ENCODE results near the gene CDH3.

Gene CDH3

DNA sequence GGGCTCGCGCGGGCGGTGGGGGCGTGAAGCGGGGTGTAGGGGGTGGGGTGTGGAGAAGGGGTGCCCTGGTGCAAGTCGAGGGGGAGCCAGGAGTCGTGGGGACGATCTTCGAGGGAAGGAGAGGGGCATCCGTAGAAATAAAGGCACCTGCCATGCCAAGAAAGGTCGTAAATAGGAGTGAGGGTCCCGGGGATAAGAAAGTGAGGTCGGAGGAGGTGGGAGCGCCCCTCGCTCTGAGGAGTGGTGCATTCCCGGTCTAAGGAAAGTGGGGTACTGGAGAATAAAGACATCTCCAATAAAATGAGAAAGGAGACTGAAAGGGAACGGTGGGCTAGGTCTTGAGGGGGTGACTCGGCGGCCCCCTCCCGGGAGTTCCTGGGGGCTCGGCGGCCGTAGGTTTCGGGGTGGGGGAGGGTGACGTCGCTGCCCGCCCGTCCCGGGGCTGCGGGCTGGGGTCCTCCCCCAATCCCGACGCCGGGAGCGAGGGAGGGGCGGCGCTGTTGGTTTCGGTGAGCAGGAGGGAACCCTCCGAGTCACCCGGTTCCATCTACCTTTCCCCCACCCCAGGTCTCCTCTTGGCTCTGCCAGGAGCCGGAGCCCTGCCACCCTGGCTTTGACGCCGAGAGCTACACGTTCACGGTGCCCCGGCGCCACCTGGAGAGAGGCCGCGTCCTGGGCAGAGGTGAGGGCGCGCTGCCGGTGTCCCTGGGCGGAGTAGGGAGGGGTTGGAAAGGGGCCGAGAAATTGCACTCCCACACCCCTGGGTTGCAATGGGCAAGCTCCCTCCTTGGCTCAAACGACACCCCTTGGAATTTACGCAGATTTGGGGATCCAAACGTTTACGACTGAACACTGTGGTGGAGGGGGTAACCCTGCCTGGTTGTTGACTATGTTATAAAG lies 92.9 kb downstream of the CDH3 start:
- DNase-seq (ENCODE audit: low read depth) = no peak

DNA sequence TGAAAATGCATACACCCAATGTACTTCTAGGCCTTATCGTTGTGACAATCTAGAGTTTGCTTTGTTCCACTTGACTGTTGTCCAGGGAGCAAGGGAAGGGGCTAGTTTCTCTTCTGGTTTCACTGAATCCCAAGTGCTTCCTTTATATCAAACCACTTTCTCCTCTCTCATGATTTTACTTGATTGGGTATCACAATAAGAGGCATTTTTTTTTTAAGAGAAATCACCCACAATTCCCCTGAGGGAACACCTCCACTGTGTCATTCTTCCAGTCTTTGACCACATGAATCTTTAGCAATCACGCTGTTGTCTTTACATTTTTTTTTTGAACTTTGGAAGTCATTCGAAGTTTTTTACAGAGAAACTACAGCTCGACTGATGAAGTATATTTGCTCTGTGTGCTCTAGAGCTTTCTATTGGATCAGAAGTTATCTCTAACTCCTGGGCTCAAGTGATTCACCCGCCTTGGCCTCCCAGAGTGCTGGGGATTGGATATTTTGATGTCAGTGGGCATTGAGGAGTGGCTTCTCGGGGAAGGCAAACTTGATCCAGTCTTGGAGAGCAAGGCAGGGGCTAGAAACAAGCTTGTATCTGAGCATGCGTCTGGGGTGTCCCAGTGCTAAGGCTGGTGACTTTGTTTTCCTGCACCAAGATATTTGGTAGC lies 95.0 kb downstream of the CDH3 start:
- no peak for DNase-seq (ENCODE audit: low read depth)

DNA sequence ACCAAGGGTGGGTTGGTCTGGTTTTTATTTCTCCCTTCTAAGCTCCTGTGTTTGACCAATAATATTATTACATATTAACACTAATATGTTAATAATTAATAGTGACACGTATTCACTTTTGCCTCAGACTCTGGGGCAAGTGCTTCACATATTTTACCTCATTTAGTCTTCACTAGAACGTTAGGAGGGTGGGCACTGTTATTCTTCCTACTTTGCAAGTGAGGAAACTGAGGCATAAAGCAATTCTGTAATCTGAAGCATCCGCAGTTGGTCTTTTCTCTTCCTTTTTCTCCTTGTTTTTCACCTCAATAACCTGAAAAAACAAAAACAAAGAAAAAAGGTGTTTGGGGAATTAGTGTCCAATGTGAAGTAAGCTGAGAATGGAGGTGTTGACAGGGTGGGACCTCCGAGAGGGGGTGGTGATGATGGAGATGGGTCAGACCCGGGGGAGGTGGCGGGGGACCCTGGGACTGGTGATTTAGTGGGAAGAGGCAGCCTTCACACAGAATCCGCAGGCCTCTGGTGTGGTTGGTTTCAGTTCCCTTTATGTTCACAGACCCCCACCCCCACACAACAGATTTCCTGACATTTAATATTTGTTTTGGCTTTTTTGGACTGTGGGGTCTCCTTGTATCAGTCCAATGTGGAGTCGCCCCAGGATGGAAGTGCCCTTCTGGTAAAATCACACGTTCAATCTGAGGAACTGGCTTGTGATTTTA lies 95.7 kb downstream of the CDH3 start:
- no peak for DNase-seq (ENCODE audit: low read depth)

DNA sequence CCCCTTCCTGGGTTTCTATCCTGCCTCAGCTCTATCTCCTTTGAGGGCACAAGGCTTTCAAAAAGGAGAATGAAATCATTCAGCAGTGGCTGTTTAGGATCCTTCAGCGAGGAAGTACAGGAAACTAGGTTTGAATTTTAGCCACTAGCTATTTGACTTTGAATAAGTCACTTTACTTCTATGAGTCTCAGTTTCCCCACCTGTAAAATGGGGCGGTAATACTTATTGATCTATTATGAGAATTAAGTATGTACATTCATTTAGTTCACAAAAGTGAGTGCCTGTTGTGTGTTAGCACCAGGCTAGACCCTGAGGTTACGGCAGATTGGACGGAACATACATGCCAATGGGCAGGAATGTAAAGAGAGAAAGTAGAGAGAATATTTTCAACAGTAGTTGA lies 98.6 kb downstream of the CDH3 start:
- DNase-seq (ENCODE audit: low read depth) = no peak

DNA sequence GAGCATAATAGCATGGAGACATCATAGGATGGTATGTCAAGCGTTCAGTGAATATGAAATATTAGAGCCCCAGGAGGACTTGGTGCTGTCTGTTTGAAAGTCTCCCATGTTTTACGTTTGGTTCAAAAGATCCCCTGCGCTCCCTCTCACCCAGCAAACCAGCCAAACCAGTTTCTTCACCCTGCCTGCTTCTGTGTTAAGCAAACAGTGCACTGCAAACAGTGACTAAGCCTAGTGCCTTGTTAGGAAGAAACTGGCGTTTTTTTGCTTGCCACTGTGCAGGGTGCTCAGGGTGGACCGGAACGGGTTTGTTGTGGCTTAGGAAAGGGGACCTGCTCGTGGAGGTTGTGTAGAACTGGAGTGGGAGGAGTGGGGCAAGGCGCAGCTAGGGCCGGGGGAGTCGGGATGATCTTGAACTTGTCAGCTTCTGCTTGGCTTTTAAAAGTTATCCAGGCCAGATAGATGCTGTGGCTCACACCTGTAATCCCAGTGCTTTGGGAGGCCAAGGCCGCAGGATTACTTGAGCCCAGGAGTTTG lies 99.7 kb downstream of the CDH3 start:
- no peak for DNase-seq (ENCODE audit: low read depth)

DNA sequence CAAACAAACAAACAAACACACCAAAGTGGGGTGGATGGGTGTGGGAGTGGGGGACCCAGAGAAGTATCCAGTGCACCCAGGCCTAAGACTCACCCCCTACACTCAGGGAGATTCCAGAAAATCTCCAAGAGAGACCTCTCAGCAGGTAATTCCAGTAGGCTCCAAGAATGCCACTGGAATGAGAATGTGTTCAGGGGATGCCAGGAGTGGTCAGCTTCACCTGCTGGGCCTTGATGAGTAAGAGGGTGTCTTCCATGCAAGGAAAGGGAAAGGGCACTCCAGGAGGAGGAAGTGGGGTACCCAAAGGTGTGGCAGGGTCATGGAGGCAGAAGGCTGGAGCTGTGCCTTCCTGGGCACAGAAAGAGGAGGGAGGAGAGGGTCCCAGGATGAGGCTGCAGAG lies 101.8 kb downstream of the CDH3 start:
- no peak for DNase-seq (ENCODE audit: low read depth)

DNA sequence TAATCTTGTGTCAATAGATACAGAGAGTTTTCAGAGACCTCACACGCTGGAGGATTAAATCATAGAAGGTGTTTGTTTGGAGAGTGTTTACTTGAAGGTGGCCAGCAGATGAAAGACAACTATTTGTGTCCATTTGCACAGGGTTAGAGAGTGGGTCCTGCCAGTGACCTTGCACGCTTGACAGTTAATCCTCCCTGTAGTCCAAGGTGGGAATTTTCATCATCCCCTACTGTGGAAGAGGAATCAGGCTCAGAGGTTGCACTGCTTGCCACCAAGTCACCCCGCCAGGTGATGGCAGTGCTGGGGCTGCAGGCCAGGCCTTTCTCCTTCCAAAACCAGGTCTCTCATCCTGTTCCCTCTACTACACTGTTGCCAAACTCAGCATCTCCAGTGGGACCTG lies 104.3 kb downstream of the CDH3 start:
- DNase-seq (ENCODE audit: low read depth) = no peak

All from CMK (cell line).